22Rv1 (cell line): ENCODE data around the gene SLX4.

ENCODE experiments used
- H3K27ac ChIP-seq: fragments of 450-650 bp; 2 replicates; pipeline ENCODE4 v1.5.1; 2017
- CTCF ChIP-seq: fragments of 450-650 bp; IDR thresholded peaks from 2 replicates; pipeline ENCODE4 v1.5.1; 2017; ENCODE audit warnings: mild to moderate bottlenecking
- ZFX ChIP-seq: fragments of 450-650 bp; IDR thresholded peaks from 2 replicates; pipeline ENCODE4 v1.6.1; 2017; ENCODE audit warnings: antibody characterized with exemption, borderline replicate concordance

Gene SLX4

GRCh38 chr16:3573146-3573815, 38.1 kb downstream of the SLX4 start:
- H3K27ac ChIP-seq = no peak overlapping the region
- TF ChIP-seq ZFX = no peak
- TF ChIP-seq CTCF = no peak

- H3K27ac ChIP-seq = no peak overlapping the region
- TF ChIP-seq CTCF (no peak), ZFX (no peak)
These were observed 40.9 kb downstream of the SLX4 start for GRCh38 chr16:3570420-3571062.

GRCh38 chr16:3569851-3570250, 41.6 kb downstream of the SLX4 start:
- no peak overlapping the region for H3K27ac ChIP-seq
- no peak for TF ChIP-seq CTCF
- no peak for TF ChIP-seq ZFX

- no peak overlapping the region for H3K27ac ChIP-seq
- TF ChIP-seq ZFX = no peak
- TF ChIP-seq CTCF = no peak
These were observed 44.4 kb downstream of the SLX4 start for GRCh38 chr16:3566990-3567389.

- TF ChIP-seq ZFX = no peak
- TF ChIP-seq CTCF = no peak
- no peak overlapping the region for H3K27ac ChIP-seq
These were observed 46.6 kb downstream of the SLX4 start for GRCh38 chr16:3564889-3565141.

GRCh38 chr16:3564130-3564888, 47.1 kb downstream of the SLX4 start:
- no peak overlapping the region for H3K27ac ChIP-seq
- TF ChIP-seq ZFX = no peak
- TF ChIP-seq CTCF = no peak

GRCh38 chr16:3562914-3563480, 48.4 kb downstream of the SLX4 start:
- TF ChIP-seq ZFX (no peak), CTCF (no peak)

More at GRCh38 chr16:3562914-3563480, 48.4 kb downstream of the SLX4 start:
- H3K27ac ChIP-seq = no peak overlapping the region
